IMR-90 (cell line): ENCODE results near the gene SNTG2. TPM values are rescaled to one million over a fixed set of nuclear protein-coding genes. Genes with fewer than 3 reads are reported as not detected.

Experiments used
- ATAC-seq: fragments of 200-7000 bp; cut with Tn5 transposase; 2 replicates; pipeline ENCODE4 v1.9.1; 2020; ENCODE audit warnings: low read depth, mild to moderate bottlenecking, moderate library complexity
- BruUV-seq: library from RNA; stranded (reverse); fragments of 400-500 nt; replicated peaks from 2 replicates; lab custom pipeline; 2021; lab: Mats Ljungman, UMichigan
- CTCF ChIA-PET: fragments of 300-600 bp; formaldehyde crosslinking; extraction: SDS; loops from one replicate; lab custom pipeline; 2021; ENCODE audit warnings: antibody characterized with exemption; lab: Yijun Ruan, JAX
- POLR2A ChIA-PET: fragments of 300-600 bp; sonication (Branson Sonifier 250); formaldehyde crosslinking; loops from one replicate; lab custom pipeline; 2022; ENCODE audit warnings: antibody characterized with exemption; ENCODE audit not compliant: unreplicated experiment; lab: Charles Lee
- DNase-seq: peaks from one replicate; pipeline ENCODE4 v3.0.0; 2013
- H2AFZ ChIP-seq: replicated peaks from 2 replicates; pipeline ENCODE3; 2013; ENCODE audit warnings: low read length, mild to moderate bottlenecking; ENCODE audit not compliant: poor library complexity
- H2AK5ac ChIP-seq: 2 replicates; pipeline ENCODE4 v1.6.1; 2013; ENCODE audit warnings: low read depth, low read length, inconsistent platforms
- H2AK9ac ChIP-seq: replicated peaks from 2 replicates; pipeline ENCODE3; 2013; ENCODE audit warnings: mild to moderate bottlenecking, low read depth, low read length, moderate library complexity; ENCODE audit not compliant: poor library complexity
- H2BK120ac ChIP-seq: 2 replicates; pipeline ENCODE4 v1.6.1; 2013; ENCODE audit warnings: low read depth, low read length, inconsistent platforms
- H2BK15ac ChIP-seq: 3 replicates; pipeline ENCODE4 v1.6.1; 2013; ENCODE audit warnings: low read depth, low read length, inconsistent platforms
- H2BK20ac ChIP-seq: 2 replicates; pipeline ENCODE4 v1.6.1; 2013; ENCODE audit warnings: low read depth, mild to moderate bottlenecking, inconsistent platforms, low read length, moderate library complexity
- H2BK5ac ChIP-seq: 2 replicates; pipeline ENCODE4 v1.6.1; 2013; ENCODE audit warnings: mild to moderate bottlenecking, low read depth, low read length, inconsistent platforms; ENCODE audit not compliant: poor library complexity, severe bottlenecking
- H3K14ac ChIP-seq: replicated peaks from 2 replicates; pipeline ENCODE4 v1.6.1; 2013; ENCODE audit warnings: low read depth, low read length, inconsistent platforms
- H3K18ac ChIP-seq: 2 replicates; pipeline ENCODE4 v1.6.1; 2013; ENCODE audit warnings: low read depth, low read length, control low read depth
- H3K23ac ChIP-seq: 2 replicates; pipeline ENCODE4 v1.6.1; 2013; ENCODE audit warnings: low read depth, low read length, inconsistent platforms
- H3K27ac ChIP-seq: 2 replicates; pipeline ENCODE4 v1.5.1; 2013; ENCODE audit warnings: mild to moderate bottlenecking, control low read depth, low read length; ENCODE audit not compliant: insufficient read depth
- H3K27me3 ChIP-seq: 2 replicates; pipeline ENCODE4 v1.6.1; 2013; ENCODE audit warnings: low read length; ENCODE audit not compliant: control insufficient read depth, insufficient read depth
- H3K36me3 ChIP-seq: 2 replicates; pipeline ENCODE4 v1.6.1; 2013; ENCODE audit warnings: low read length, mixed read lengths; ENCODE audit not compliant: control insufficient read depth, insufficient read depth
- H3K4ac ChIP-seq: 2 replicates; pipeline ENCODE4 v1.6.1; 2013; ENCODE audit warnings: low read depth, low read length, inconsistent platforms
- H3K4me1 ChIP-seq: 2 replicates; pipeline ENCODE4 v1.6.1; 2013; ENCODE audit warnings: low read length, mixed read lengths; ENCODE audit not compliant: control insufficient read depth, insufficient read depth
- H3K4me2 ChIP-seq: 2 replicates; pipeline ENCODE4 v1.6.1; 2013; ENCODE audit warnings: low read depth, mild to moderate bottlenecking, control low read depth, low read length, moderate library complexity
- H3K4me3 ChIP-seq: 2 replicates; pipeline ENCODE4 v1.5.1; 2013; ENCODE audit warnings: low read depth, mild to moderate bottlenecking, control low read depth, low read length, moderate library complexity; ENCODE audit not compliant: insufficient read depth
- H3K56ac ChIP-seq: 2 replicates; pipeline ENCODE4 v1.6.1; 2013; ENCODE audit warnings: low read length, inconsistent platforms; ENCODE audit not compliant: insufficient read depth; ENCODE audit errors: extremely low read depth
- H3K79me1 ChIP-seq, 2 experiments: 2 replicates each; pipeline ENCODE4 v1.6.1; 2013; ENCODE audit warnings: low read length in 2 of 2, inconsistent platforms in 1 of 2, low read depth in 1 of 2
- H3K9ac ChIP-seq: 2 replicates; pipeline ENCODE4 v1.6.1; 2013; ENCODE audit warnings: low read depth, low read length, control low read depth
- H3K9me1 ChIP-seq: 2 replicates; pipeline ENCODE4 v1.6.1; 2013; ENCODE audit warnings: low read length, inconsistent platforms; ENCODE audit not compliant: insufficient read depth
- H3K9me3 ChIP-seq: 2 replicates; pipeline ENCODE4 v1.6.1; 2013; ENCODE audit warnings: low read length; ENCODE audit not compliant: control insufficient read depth, insufficient read depth
- H4K20me1 ChIP-seq: 2 replicates; pipeline ENCODE4 v1.6.1; 2013; ENCODE audit warnings: low read length, inconsistent platforms; ENCODE audit not compliant: insufficient read depth
- H4K5ac ChIP-seq: 2 replicates; pipeline ENCODE4 v1.6.1; 2013; ENCODE audit warnings: mild to moderate bottlenecking, low read depth, low read length, control low read depth
- H4K8ac ChIP-seq, 2 experiments: 2 replicates each; pipeline ENCODE4 v1.6.1; 2013; ENCODE audit warnings: low read depth in 2 of 2, low read length in 2 of 2, control low read depth in 1 of 2, inconsistent platforms in 1 of 2
- H4K91ac ChIP-seq: 2 replicates; pipeline ENCODE4 v1.6.1; 2013; ENCODE audit warnings: low read depth, low read length, inconsistent platforms; ENCODE audit not compliant: insufficient read depth
- FOS ChIP-seq: fragments of 150-350 bp; IDR thresholded peaks from 2 replicates; pipeline ENCODE4 v1.6.1; 2016; ENCODE audit warnings: low read depth, low read length
- MAFK ChIP-seq: IDR thresholded peaks from 2 replicates; pipeline ENCODE4 v1.6.1; 2012; ENCODE audit warnings: low read depth, low read length, improper control_type of control experiment
- MAZ ChIP-seq: IDR thresholded peaks from 2 replicates; pipeline ENCODE4 v1.6.1; 2012; ENCODE audit warnings: low read depth, mild to moderate bottlenecking, low read length, improper control_type of control experiment, moderate library complexity, borderline replicate concordance
- MXI1 ChIP-seq: IDR thresholded peaks from 2 replicates; pipeline ENCODE4 v1.6.1; 2012; ENCODE audit warnings: low read depth, mild to moderate bottlenecking, low read length, moderate library complexity, borderline replicate concordance
- RCOR1 ChIP-seq: IDR thresholded peaks from 2 replicates; pipeline ENCODE4 v1.6.1; 2012; ENCODE audit warnings: mild to moderate bottlenecking, low read length, improper control_type of control experiment; ENCODE audit not compliant: insufficient replicate concordance
- RFX5 ChIP-seq: IDR thresholded peaks from 2 replicates; pipeline ENCODE4 v1.8.0; 2012; ENCODE audit warnings: low read depth, mild to moderate bottlenecking, low read length, moderate library complexity
- SMC3 ChIP-seq: fragments of 150-350 bp; IDR thresholded peaks from 2 replicates; pipeline ENCODE4 v1.6.1; 2016; ENCODE audit warnings: low read depth, mild to moderate bottlenecking, antibody characterized with exemption, low read length, moderate library complexity
- WGBS, 2 experiments: methylation state at CpG; one replicate each; pipeline versions ENCODE4 v1.1.5 to v1.1.7; 2013; ENCODE audit warnings: missing lambda C conversion rate in 2 of 2; ENCODE audit not compliant: insufficient read length in 1 of 2; ENCODE audit errors: extremely low coverage in 2 of 2; 5-methylcytosine and 5-hydroxymethylcytosine counted together
- dilution Hi-C: fragments of 300-500 bp; cut with HindIII; formaldehyde crosslinking; loops from one replicate; pipeline ENCODE4 v1.14.3; 2018; ENCODE audit warnings: low sequenced_read_pairs; ENCODE audit not compliant: unreplicated experiment
- in situ Hi-C: fragments of 300-500 bp; cut with MboI; formaldehyde crosslinking; loops from 3 replicates; pipeline ENCODE4 v1.14.3; 2019; ENCODE audit warnings: low sequenced_read_pairs, inconsistent platforms, mixed read lengths
- intact Hi-C: fragments of 100-400 bp; cut with micrococcal nuclease; formaldehyde crosslinking; loops from 2 replicates; pipeline ENCODE4 v1.10.0; 2022
- polyA plus RNA-seq, 3 experiments: library from polyadenylated mRNA; depleted of rRNA; stranded (reverse); fragments of >200 nt; gene quantifications; 2 replicates each; pipeline ENCODE4 v1.2.3, GENCODE V29; 2012; ENCODE audit warnings: low replicate concordance in 1 of 3
- total RNA-seq: library from RNA; depleted of rRNA; stranded (reverse); fragments of >200 nt; gene quantifications from 2 replicates; pipeline ENCODE4 v1.2.3, GENCODE V29; 2012

Gene SNTG2
- total and polyA plus RNA-seq, 2 of the 4 experiments (the other 2 are of a cell fraction) = under 0.01 to 0.17 TPM

GRCh38 chr2:1181893-1182292, 231.2 kb downstream of the SNTG2 start:
- 63% methylated on average over 2 of the region's 3 CpGs; no CpG with 5 or more reads in 1 of the 2 experiments for WGBS, 2 experiments
- H3K23ac ChIP-seq = no peak overlapping the region
- no peaks in the 10 kb centered on the region for H3K36me3 ChIP-seq
- ChIA-PET POLR2A (no interaction called here), CTCF (no interaction called here)
- H3K9ac ChIP-seq = no peak overlapping the region
- H3K56ac ChIP-seq = no peak overlapping the region
- H3K9me1 ChIP-seq = no peaks in the 10 kb centered on the region
- H2BK120ac ChIP-seq = no peak overlapping the region
- H3K9me3 ChIP-seq = peaks cover 8% of the 10 kb centered on the region
- H2AFZ ChIP-seq = no peak overlapping the region
- ATAC-seq = no peak
- H3K4me2 ChIP-seq = no peak overlapping the region
- no peak overlapping the region for H3K14ac ChIP-seq
- no peak overlapping the region for H2BK5ac ChIP-seq
- no peaks in the 10 kb centered on the region for H4K20me1 ChIP-seq
- intact Hi-C loops = no loop called here
- H3K4me3 ChIP-seq = no peak overlapping the region
- no peak overlapping the region for H2BK15ac ChIP-seq
- H4K8ac ChIP-seq = no peak overlapping the region
- TF ChIP-seq MXI1 = no peak
- no peak for TF ChIP-seq RCOR1
- no peak for TF ChIP-seq FOS
- no peak for TF ChIP-seq MAFK
- no peak for TF ChIP-seq MAZ
- TF ChIP-seq SMC3 = no peak
- TF ChIP-seq RFX5 = no peak
- no peak overlapping the region for H3K4ac ChIP-seq
- H4K5ac ChIP-seq = no peak overlapping the region
- H2AK9ac ChIP-seq = no peak overlapping the region
- no peak overlapping the region for H4K91ac ChIP-seq
- H3K27me3 ChIP-seq = no peaks in the 10 kb centered on the region
- no peak overlapping the region for H2AK5ac ChIP-seq
- no TSS peak for BruUV-seq
- in situ Hi-C loops = no loop called here
- no peak overlapping the region for H3K18ac ChIP-seq
- H3K4me1 ChIP-seq = no peaks in the 10 kb centered on the region
- dilution Hi-C loops = no loop called here
- H2BK20ac ChIP-seq = no peak overlapping the region
- no peak overlapping the region for H3K27ac ChIP-seq
- DNase-seq = no peak
- no peaks in the 10 kb centered on the region for H3K79me1 ChIP-seq
